Measurements from ENCODE around the gene KRT85.
"Not testable (repeated sequence)": the region's sequence is repeated elsewhere in the genome, so short reads cannot be mapped to it uniquely, and the experiment has no call there.

Gene KRT85

GRCh38 chr12:52347551-52348510 is 19.4 kb downstream of the KRT85 start:
- DNase-seq, result no peak

- DNase-seq, result no peak
These were observed 20.3 kb downstream of the KRT85 start for GRCh38 chr12:52347016-52347415.

GRCh38 chr12:52346593-52346992 is 20.7 kb downstream of the KRT85 start:
- no peak for DNase-seq

- DNase-seq, result not testable (repeated sequence)
These were observed 22.2 kb downstream of the KRT85 start for GRCh38 chr12:52345041-52345440.

- DNase-seq, result no peak
These were observed 23.2 kb downstream of the KRT85 start for GRCh38 chr12:52344111-52344510.

- no peak for DNase-seq
These were observed 23.7 kb downstream of the KRT85 start for GRCh38 chr12:52343550-52343949.

GRCh38 chr12:52342781-52343490 is 24.3 kb downstream of the KRT85 start:
- DNase-seq, result no peak

GRCh38 chr12:52341066-52341580 is 26.2 kb downstream of the KRT85 start:
- no peak for DNase-seq

- DNase-seq, result peak; percentile 59
These were observed 28.9 kb downstream of the KRT85 start for GRCh38 chr12:52338241-52338960.

- DNase-seq, result no peak
These were observed 30.2 kb downstream of the KRT85 start for GRCh38 chr12:52337054-52337453.

GRCh38 chr12:52336641-52337040 is 30.6 kb downstream of the KRT85 start:
- no peak for DNase-seq

GRCh38 chr12:52335598-52336262 is 31.6 kb downstream of the KRT85 start:
- DNase-seq, result peak; percentile 86

GRCh38 chr12:52334185-52334584 is 33.1 kb downstream of the KRT85 start:
- DNase-seq, result no peak

GRCh38 chr12:52333321-52333720 is 34.0 kb downstream of the KRT85 start:
- peak; percentile 18 for DNase-seq

GRCh38 chr12:52332381-52332780 is 34.9 kb downstream of the KRT85 start:
- DNase-seq, result no peak

- no peak for DNase-seq
These were observed 35.4 kb downstream of the KRT85 start for GRCh38 chr12:52331833-52332232.

GRCh38 chr12:52331039-52331438 is 36.2 kb downstream of the KRT85 start:
- no peak for DNase-seq

GRCh38 chr12:52327830-52328500 is 39.3 kb downstream of the KRT85 start:
- no peak for DNase-seq

GRCh38 chr12:52327052-52327829 is 40.0 kb downstream of the KRT85 start:
- DNase-seq, result peak; percentile 60

- DNase-seq, result no peak
These were observed 43.2 kb downstream of the KRT85 start for GRCh38 chr12:52324153-52324444.

GRCh38 chr12:52323416-52324152 is 43.7 kb downstream of the KRT85 start:
- no peak for DNase-seq
